Activated CD8-positive, alpha-beta memory T cell treated with anti-CD3 and anti-CD28 coated beads for 4 hours (primary cell): ENCODE measurements around the gene DDIT3.

Experiments
- DNase-seq, 2 donors: peaks; one replicate each; pipeline ENCODE4 v3.0.0-alpha.2; 2020; ENCODE audit warnings: low read depth in 2 of 2

Gene DDIT3

DNA sequence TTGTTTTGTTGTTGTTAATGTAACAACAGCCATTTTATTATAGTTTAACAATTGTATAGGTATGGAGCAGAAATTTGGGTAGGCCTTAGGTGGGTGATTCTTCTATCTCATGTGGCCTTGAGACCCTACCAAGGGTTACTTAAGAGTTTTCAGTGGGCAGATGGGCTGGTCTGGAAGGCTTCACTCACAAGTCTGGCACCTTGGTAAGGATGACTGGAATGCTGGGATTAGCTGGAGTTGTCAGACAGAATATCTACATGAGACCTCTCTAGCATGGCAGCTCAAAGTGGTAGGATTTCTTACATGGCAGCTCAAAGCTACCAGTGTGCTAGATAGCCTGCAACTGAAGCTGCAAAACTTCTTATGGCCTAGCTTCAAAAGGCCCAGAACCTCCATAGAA lies 34.6 kb downstream of the DDIT3 start:
- no peak for DNase-seq

DNA sequence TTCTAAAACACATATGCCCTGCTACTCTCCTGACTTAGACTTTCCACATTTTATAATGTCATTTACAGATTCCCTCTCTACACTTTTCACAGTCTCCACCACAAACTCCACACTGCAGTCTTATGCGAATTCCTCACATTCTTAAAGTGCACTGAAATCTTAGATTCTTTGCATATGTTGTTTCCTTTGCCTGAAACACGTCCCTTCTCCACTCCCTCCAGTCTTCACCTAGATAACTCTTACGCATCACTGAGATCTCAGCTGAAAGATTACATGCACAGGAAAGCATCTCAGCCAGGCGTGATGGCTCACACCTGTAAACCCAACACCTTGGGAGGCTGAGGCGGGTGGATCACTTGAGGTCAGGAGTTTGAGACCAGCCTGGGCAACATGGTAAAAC lies 36.8 kb downstream of the DDIT3 start:
- DNase-seq, result no peak

DNA sequence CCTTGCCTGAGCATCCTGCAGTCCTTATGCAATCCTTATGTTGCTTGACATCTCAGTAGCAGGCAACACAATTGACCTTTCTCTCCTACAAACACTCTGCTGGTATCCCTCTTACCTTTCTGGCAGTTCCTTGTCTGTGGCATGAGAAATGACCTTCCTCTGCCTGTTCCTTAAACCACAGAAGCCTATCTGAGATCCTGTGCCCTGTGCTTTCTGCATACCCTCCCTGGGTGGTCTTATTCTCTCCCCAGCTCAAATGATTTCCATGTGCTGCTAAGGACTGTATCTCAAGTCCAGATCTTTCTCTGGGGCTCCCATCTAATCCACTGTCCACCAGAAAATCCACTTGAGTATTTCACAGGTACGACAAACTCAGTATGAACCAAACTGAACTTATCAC lies 38.6 kb downstream of the DDIT3 start:
- no peak for DNase-seq

DNA sequence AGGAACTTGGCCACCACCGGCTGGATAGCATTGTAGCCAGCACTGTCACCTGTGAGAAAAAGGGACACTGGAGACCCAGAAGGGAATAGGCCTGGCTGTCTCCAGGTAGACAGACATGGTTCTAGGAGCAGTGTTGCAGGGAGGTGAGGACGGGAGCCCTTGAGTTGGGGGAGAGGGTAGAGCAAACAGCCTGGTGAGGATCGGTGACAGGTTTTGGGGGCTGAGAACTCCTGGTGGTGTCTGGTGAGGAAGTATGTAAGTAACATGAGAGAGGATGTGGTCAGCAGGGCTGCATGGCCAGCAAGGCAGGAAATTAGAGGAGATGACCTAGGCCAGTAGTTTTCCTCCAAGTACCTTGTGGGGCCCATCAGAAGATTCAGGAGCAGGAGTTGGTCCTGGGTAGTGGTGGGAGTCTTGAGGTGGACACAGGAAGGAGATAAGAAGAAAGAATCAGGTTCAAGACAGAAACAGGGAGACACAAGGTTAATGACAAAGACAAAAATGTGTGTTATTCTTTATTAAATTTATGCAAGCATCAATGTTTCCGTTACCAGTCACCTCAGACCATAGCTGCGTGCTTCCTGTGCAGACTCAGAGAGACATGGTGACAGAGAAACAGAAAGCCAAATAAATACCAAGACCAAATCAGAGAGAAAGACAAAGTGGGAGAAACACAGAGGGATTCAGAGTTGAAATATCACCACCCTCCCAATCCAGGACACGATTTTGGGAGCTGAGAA lies 40.8 kb downstream of the DDIT3 start, which contains the start of gene ARHGAP9:
ARHGAP9 (minus strand) TSS at position 491 of the 740 bp plus-strand sequence; CDS start at position 31, 460 bp downstream.
- peak in 1 of 2 donors; percentile 48 for DNase-seq

DNA sequence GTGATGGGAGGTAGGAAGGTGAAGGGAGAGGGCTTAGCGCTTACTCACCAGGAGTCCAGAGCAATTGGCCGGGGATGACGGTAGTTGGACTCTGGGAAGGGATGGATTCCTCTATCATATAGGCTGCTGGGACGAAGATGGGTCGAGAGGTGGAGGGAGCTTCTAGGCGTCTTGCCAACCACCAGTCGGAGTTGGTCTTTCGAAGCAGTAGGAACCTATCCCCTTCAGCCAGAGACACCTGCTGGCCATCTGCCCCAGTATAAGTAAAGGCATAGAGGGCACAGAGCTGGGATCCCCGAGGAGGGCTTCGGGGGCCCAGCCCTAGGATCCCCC lies 41.3 kb downstream of the DDIT3 start:
- no peak for DNase-seq

DNA sequence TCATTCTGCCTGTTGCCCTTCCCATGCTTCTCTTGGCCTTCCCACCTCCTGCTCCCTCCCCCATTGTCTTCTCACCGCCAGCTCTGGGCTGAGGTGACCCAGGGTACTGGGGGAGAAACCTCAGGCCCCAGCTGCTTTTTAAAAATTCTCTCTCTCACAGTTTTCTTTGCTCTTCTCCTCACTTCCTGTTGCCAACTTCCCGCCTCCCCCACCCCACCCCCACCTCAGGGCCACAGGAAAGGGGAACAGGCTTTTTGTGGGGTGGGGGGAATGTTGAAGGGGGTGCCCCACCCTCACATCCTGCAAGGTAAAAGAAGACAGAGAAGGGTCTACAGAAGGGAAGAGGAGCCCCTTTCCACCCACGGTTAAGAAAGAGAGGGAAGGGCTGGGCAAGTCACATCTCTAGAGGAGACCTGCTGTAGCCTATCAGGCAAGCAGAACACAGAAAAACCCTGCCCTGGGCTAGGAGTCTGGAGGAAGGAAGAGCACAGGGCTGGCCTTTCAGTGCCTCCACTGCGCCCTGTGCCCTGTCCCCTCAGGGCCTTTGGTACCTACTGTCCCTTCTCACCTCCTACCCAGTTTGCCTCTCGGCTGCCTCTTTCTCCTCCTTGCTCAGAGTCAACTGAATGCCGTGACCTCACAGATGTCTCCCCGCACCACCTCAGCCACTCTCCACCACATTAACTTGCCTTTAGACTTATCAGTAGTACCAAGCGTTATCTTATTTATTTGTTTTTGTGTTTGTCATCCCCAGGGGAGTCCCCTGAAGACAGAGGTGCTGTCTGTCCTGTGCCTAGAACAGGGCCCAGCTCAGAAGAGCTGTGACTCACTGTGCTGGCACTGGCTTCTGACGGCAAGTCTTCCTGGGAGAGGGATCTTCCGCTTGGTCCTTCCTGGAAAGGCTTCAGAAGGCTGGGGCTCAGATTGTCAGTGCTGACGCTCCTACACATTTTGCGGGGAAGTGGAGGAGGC lies 42.3 kb downstream of the DDIT3 start:
- peak in 1 of 2 donors; percentile 27 for DNase-seq

DNA sequence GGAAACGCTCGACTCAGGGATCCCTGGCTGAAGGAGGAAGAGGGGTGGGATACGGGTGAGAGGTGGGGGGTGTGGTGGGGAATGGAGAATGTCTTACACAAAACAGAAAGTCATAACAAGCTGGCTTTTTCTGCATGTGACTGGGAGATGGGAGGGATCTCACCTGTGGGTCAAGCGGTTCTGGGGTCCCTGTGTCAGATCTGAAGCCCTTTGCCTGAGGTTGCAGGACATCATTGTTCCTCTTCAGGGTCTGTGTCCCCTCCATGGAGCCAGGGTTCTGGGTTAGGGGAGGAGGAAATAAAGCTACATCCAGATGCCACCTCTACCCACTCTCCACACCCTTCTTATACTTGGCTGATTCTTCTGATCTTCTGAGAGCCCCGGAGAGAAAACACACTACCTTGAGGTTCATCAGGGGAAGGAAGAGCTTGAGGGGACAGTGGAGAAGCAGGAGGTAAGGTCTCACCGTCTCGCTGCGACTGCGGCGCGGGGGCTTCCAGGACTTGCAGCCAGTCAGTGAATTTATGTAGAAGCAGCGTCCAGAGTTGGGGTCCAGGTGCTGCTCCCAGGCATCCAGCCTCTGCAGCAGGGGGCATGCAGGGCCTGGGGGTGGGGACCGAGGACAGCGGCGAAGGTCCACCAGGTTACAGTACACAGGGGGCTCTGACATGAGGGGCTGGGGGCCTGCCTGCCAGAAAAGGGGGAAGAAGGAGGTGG lies 43.2 kb downstream of the DDIT3 start:
- no peak for DNase-seq

DNA sequence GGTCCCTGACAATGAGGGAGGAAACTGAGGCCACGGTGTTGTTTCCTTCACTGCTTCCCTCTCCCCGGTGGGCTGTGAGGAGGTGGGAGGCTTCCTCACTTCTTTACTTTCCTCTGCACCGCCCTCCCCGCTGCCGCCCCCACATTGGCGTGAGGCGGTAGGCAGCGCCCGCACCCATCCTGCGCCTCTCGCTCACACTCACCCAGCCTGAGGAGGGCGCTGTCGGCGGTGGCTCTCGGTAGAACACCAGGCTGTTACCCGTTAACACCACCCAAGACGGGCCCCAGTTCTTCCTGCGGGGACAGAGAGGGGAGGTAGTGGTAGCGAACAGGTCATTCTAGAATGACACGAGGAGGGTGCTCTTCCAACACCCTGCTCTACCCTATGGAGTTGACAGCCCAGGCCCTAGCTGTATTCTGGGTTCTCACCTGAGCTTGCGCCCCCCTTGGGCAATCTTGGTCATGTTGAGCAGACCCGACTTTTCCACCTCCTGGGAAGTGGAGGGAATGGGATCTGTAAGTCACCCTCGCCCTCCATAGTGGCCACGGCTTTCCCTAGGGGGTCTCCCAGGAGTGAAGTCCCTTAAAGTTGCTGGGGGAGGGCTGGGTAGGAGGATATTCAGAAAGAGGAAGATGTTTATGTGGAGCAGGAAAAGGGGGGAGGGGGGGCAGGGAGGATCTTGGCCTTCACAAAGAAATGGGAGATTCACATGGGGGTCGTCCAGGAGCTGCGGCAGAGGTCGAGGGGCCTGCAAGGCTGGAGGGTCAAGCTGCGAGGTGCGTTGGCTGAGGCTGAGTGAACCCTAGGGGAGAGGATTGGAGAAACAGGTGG lies 43.9 kb downstream of the DDIT3 start:
- no peak for DNase-seq

DNA sequence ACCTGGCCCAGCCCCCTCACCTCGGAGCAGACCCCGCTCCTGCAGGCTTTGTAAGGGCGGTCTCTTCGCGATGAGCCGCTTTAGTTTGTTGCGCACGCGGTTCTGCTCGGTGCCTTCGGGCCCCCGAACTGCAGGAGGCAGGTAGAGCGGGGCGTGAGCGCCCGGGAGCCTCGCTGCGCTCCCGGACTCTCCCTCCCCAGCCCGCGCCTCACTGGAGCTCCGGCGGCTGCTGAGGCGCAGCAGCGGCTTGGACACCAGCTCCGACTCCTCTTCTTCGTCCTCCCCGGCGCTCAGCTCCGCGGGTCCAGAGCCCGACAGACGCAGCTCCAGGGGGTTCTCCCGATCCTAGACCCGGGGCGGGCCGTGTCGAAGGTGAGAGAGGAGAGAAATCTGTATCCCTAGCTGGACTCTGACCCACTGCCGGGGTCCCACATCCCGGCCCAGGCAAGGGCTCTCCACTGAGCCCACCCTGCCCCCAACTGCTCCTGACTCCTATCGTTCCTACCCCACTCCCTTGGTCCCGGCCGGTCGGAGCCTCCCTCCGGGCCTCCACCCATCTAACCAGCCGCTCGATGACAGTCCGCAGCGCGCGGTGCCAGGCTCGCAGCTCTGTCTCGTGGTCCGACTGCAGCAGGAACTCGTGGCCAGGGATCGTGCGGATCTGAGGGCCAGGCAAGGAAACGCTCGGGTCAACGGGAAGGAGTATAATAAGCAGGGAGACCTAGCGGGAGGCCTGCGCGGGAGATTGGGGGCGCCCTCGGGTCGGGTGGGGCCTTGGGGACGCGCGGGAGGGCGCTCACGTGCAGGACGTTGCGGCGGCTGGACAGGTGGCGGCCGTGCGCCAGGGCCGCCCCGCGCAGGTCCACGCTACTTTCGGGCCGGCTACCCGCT lies 44.8 kb downstream of the DDIT3 start:
- no peak for DNase-seq

DNA sequence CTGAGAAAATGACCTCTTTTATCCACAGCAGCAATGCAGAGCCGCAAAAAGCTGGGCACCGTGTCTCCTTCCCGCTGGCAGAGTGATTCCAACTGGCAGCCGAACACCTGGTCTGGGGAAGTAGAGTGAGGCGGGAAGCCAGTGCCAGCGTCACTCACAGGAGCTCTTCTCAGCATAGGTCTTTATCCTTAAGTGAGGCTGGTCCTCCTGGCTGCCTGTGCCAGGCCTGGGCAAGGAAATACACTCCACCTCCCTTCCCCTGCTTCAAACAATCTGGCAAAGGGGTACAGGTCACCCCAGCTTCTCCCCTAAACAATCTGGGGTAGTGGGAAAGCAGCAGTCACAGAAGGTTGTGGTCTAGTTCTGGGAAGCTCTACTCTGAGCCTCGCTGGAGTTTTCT lies 45.5 kb downstream of the DDIT3 start:
- DNase-seq, result no peak

DNA sequence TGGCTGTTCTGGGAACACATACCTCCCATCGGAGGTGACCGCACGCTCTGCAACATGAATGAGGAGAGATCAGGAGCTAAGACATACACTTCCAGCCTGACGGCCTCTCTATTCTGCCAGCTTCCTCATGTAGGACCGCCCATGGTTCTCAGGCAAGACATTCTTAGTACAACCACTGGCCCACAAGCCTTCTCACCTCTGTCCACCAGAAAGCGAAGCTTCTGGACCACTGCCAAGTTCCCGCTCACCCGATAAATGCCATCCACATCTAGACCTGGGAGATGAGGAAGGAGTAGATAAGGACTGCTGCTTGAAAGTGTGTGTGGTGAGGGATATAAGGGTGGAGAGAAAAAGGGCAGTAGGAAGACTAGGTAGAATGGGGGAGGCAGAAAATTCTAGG lies 45.9 kb downstream of the DDIT3 start:
- DNase-seq, result no peak

DNA sequence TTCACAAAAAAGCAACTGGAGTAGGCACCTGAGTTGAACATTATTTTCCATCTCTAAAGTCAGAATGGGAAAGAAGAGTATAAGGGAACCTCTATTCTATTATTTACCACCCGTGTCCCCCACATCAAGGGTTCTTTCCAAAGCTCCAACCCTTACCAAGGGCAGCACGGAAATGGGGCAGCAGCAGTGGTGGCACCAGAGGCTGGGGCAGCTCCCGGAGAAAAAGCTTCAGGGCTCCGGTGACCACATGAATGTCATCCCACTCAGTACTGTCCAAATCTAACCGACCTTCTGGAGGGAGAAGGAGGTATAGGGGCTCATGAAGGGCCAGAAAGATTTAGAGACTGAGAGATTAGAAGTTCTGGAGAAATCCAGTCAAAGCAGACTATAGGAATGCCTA lies 46.4 kb downstream of the DDIT3 start:
- DNase-seq, result no peak

DNA sequence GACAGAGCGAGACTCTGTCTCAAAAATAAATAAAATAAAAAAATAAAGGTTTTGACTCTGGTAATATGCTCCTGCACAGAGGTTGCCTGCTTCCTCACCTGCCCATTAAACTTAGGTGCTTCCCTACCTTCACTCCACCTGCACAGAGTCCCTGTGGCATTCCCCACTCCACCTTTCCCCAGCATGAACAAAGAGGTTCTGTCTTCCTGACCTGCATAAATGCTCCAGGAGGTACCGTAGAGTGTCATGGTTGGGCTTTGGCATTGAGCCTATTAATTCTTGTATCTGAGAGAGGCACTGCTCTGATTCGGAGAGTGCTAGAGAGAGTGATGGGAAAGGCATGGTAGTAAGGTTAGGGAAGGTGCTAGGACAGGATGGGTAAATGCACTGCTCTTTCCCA lies 46.9 kb downstream of the DDIT3 start:
- no peak for DNase-seq

DNA sequence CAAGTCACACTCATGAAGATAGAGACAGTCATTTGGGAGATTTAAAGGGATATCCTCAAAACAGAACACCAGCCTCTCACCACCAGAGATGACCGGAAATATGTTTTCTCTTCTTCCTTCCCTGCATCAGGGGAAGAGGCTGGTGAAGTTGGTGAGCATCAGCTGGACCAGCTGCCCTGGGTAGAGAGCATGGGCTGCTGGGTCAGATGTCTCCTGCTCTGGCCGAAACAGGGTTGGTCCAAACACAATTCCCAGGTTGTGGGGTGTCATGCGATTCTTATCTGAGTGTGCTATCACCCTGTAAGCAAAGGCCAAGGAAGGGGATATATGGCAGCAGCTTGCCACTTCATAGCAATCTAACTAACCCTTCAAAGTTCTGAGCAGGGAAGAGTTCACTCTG lies 47.9 kb downstream of the DDIT3 start:
- DNase-seq, result no peak

DNA sequence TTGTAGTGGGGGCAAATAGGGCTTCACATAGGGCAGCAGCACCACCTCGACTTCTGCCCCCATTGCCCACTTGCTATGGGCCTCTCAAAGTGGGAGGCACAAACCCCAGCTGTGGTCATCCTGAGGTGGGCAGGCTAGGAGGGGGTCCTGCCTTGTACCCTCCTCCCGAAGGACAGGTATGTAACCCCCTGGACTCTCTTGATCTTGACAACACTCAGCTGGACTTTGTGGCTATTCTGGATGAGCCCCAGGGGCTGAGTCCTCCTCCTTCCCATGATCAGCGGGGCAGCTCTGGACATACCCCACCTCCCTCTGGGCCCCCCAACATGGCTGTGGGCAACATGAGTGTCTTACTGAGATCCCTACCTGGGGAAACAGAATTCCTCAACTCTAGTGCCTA lies 48.7 kb downstream of the DDIT3 start:
- DNase-seq, result no peak

DNA sequence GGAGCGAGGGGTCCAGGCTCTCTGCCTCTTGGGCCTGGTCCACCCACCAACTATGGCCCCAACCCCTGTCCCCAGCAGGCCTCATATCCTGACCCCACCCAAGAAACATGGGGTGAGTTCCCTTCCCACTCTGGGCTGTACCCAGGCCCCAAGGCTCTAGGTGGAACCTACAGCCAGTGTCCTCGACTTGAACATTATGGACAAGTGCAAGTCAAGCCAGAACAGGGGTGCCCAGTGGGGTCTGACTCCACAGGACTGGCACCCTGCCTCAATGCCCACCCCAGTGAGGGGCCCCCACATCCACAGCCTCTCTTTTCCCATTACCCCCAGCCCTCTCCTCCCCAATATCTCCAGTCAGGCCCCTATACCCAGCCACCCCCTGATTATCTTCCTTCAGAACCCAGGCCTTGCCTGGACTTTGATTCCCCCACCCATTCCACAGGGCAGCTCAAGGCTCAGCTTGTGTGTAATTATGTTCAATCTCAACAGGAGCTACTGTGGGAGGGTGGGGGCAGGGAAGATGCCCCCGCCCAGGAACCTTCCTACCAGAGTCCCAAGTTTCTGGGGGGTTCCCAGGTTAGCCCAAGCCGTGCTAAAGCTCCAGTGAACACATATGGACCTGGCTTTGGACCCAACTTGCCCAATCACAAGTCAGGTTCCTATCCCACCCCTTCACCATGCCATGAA lies 49.2 kb downstream of the DDIT3 start:
- no peak for DNase-seq

DNA sequence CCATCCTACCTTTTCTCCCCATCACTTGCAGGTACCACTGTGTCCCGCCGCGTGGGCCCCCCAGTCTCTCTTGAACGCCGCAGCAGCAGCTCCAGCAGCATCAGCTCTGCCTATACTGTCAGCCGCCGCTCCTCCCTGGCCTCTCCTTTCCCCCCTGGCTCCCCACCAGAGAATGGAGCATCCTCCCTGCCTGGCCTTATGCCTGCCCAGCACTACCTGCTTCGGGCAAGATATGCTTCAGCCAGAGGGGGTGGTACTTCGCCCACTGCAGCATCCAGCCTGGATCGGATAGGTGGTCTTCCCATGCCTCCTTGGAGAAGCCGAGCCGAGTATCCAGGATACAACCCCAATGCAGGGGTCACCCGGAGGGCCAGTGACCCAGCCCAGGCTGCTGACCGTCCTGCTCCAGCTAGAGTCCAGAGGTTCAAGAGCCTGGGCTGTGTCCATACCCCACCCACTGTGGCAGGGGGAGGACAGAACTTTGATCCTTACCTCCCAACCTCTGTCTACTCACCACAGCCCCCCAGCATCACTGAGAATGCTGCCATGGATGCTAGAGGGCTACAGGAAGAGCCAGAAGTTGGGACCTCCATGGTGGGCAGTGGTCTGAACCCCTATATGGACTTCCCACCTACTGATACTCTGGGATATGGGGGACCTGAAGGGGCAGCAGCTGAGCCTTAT lies 49.9 kb downstream of the DDIT3 start:
- no peak for DNase-seq

DNA sequence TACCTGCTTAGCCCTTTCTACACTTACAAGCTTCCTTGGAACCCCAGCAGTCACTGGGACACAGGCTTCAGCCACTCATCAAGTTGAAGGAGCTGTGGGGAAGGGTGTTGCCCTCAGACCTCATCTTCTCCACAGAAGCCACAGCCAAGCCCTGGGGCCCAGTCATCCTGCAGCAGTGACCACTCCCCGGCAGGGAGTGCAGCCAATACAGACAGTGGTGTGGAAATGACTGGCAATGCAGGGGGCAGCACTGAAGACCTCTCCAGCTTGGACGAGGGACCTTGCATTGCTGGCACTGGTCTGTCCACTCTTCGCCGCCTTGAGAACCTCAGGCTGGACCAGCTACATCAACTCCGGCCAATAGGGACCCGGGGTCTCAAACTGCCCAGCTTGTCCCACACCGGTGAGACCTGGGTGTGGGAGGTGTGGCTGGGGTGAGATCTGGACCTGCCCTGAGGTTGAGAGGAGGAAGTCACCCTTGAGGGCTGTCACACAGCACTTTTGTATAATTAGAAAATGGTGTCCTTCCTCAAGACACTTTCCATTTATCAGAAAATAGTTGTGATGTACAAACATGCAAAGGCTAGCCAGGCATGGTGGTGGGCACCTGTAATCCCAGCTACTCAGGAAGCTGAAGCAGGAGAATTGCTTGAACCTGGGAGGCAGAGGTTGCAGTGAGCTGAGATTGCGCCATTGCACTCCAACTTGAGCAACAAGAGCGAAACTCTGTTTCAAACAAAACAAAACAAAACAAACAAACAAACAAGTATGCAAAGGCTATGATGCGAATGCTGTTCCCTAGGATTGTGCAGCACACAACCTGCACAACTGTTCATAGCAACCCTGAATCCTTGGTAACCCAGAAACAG lies 50.8 kb downstream of the DDIT3 start:
- no peak for DNase-seq
